Measurements from ENCODE around the gene IGHMBP2.

Gene IGHMBP2

GRCh38 chr11:68903288-68904247, at the start of gene IGHMBP2, which contains the start of gene MRPL21 (continued):
- TF ChIP-seq ZNF677 (tag by site-specific recombination; IDR thresholded peaks at IDR 0.05) (no peak), KLF8 (tag by site-specific recombination; IDR thresholded peaks at IDR 0.05) (peak; percentile 76), ZNF23 (tag by site-specific recombination; IDR thresholded peaks at IDR 0.05; ENCODE audit: borderline replicate concordance) (no peak), OSR2 (tag by site-specific recombination; IDR thresholded peaks at IDR 0.05) (no peak), ZNF169 (tag by site-specific recombination; IDR thresholded peaks at IDR 0.05) (no peak), PBX3 (CRISPR knock-in tag; IDR thresholded peaks at IDR 0.05) (peak; percentile 95; the same call in 1 of the 2 replicates), BCL6B (tag by site-specific recombination; IDR thresholded peaks at IDR 0.05) (no peak), ZNF654 (tag by site-specific recombination; IDR thresholded peaks at IDR 0.05; ENCODE audit: low read depth) (no peak), ZNF138 (tag by site-specific recombination; IDR thresholded peaks at IDR 0.05; ENCODE audit: borderline replicate concordance) (no peak), ZBTB44 (tag by site-specific recombination; IDR thresholded peaks at IDR 0.05) (no peak), PATZ1 (tag by site-specific recombination; IDR thresholded peaks at IDR 0.05) (no peak; the same call in 1 of the 2 replicates), ZNF514 (tag by site-specific recombination; IDR thresholded peaks at IDR 0.05) (no peak), AEBP2 (tag by site-specific recombination; IDR thresholded peaks at IDR 0.05; ENCODE audit: borderline replicate concordance) (no peak), SP7 (tag by site-specific recombination; IDR thresholded peaks at IDR 0.05) (peak; percentile 80), ZNF426 (tag by site-specific recombination; IDR thresholded peaks at IDR 0.05) (no peak), ZFP3 (tag by site-specific recombination; IDR thresholded peaks at IDR 0.05; ENCODE audit: low read depth) (no peak), SCRT1 (tag by site-specific recombination; IDR thresholded peaks at IDR 0.05; ENCODE audit: borderline replicate concordance) (no peak), ZNF248 (tag by site-specific recombination; IDR thresholded peaks at IDR 0.05) (no peak), FEZF1 (tag by site-specific recombination; IDR thresholded peaks at IDR 0.05) (no peak), ZNF830 (tag by site-specific recombination; IDR thresholded peaks at IDR 0.05; ENCODE audit: low read depth) (no peak), GFI1B (tag by site-specific recombination; IDR thresholded peaks at IDR 0.05) (no peak), ZSCAN16 (tag by site-specific recombination; IDR thresholded peaks at IDR 0.05) (0 out of 2 replicates have a peak, but pooled peaks have one; percentile 49), ZNF211 (tag by site-specific recombination; IDR thresholded peaks at IDR 0.05; ENCODE audit: low read depth) (no peak), ZSCAN5A (tag by site-specific recombination; IDR thresholded peaks at IDR 0.05) (peak; percentile 96), ZNF302 (tag by site-specific recombination; IDR thresholded peaks at IDR 0.05; ENCODE audit: low read depth) (no peak), ZXDB (tag by site-specific recombination; IDR thresholded peaks at IDR 0.05) (peak; percentile 89), ZNF19 (tag by site-specific recombination; IDR thresholded peaks at IDR 0.05; ENCODE audit: low read depth) (no peak), REPIN1 (tag by site-specific recombination; IDR thresholded peaks at IDR 0.05; ENCODE audit: low read depth) (no peak), ATF2 (tag by site-specific recombination; IDR thresholded peaks at IDR 0.05; ENCODE audit: low read depth) (no peak)
